Activated CD8-positive, alpha-beta T cell treated with anti-CD3 and anti-CD28 coated beads for 36 hours (primary cell): ENCODE results near the gene RRAD. TPM values are rescaled to one million over a fixed set of nuclear protein-coding genes. Genes with fewer than 3 reads are reported as not detected.
A peak's percentile ranks its signal among the peaks of the same experiment; 100 is the strongest.

Source experiments
- ATAC-seq: fragments of 200-7000 bp; cut with Tn5 transposase; one replicate; pipeline ENCODE4 v1.10.0; 2021; ENCODE audit warnings: mild to moderate bottlenecking, moderate library complexity
- CTCF ChIA-PET: fragments of 350-600 bp; sonication (Branson Sonifier 250); formaldehyde crosslinking; loops from one replicate; lab custom pipeline; 2021; ENCODE audit warnings: antibody characterized with exemption; lab: Charles Lee
- POLR2A ChIA-PET: fragments of 350-600 bp; sonication (Branson Sonifier 250); formaldehyde crosslinking; loops from one replicate; lab custom pipeline; 2021; ENCODE audit warnings: antibody characterized with exemption; lab: Charles Lee
- DNase-seq: peaks from one replicate; pipeline ENCODE4 v3.0.0-alpha.2; 2020
- H3K27ac Mint-ChIP-seq: one replicate; pipeline ENCODE4 v1.8.0; 2021; ENCODE audit warnings: mild to moderate bottlenecking, mixed read lengths
- H3K27me3 Mint-ChIP-seq: one replicate; pipeline ENCODE4 v1.8.0; 2021; ENCODE audit warnings: mixed read lengths
- H3K36me3 Mint-ChIP-seq: one replicate; pipeline ENCODE4 v1.8.0; 2021; ENCODE audit warnings: low read depth, mixed read lengths
- H3K4me1 Mint-ChIP-seq: one replicate; pipeline ENCODE4 v1.8.0; 2021; ENCODE audit warnings: low read depth, mixed read lengths
- H3K4me3 Mint-ChIP-seq: one replicate; pipeline ENCODE4 v1.8.0; 2021; ENCODE audit warnings: mild to moderate bottlenecking, moderate library complexity, mixed read lengths
- H3K9me3 Mint-ChIP-seq: one replicate; pipeline ENCODE4 v1.8.0; 2021; ENCODE audit warnings: mixed read lengths
- CTCF ChIP-seq: fragments of 200-600 bp; IDR thresholded peaks from one replicate; pipeline ENCODE4 v1.8.0; 2022; ENCODE audit warnings: antibody characterized with exemption, mild to moderate bottlenecking
- intact Hi-C: fragments of 100-400 bp; cut with micrococcal nuclease; formaldehyde crosslinking; loops from one replicate; pipeline ENCODE4 v1.10.0; 2022
- total RNA-seq, 2 experiments: library from RNA; stranded (reverse); gene quantifications; one replicate each; pipeline ENCODE4 v1.2.3, GENCODE V29; 2021

The RRAD gene
- total RNA-seq, 2 experiments from 2014 or later, result 0.61 to 1.1 TPM

- Mint-ChIP-seq H3K9me3 (no peaks in the 10 kb centered on the region), H3K27ac (no peak overlapping the region), H3K36me3 (no peaks in the 10 kb centered on the region), H3K4me3 (no peak overlapping the region), H3K4me1 (peaks cover 22% of the 10 kb centered on the region), H3K27me3 (peaks cover 43% of the 10 kb centered on the region)
- ChIA-PET POLR2A (interaction anchor here (1.6 kb wide), 1 partner anchor 16 kb away, joined by 4 read pairs; the partner anchor contains the start of gene CIAO2B), CTCF (interaction anchor here (1.0 to 2.8 kb wide), 3 partner anchors 11 to 205 kb away, joined by 3 to 12 read pairs (median 10); partner anchors contain the start of gene CES3)
- TF ChIP-seq CTCF, result no peak
- intact Hi-C loops, result loop anchor here (5.0 kb wide), 1 partner anchor 207 kb away; the partner anchor contains the start of genes FBXL8 and TRADD
- ATAC-seq (no peak), DNase-seq (no peak)
Measured at GRCh38 chr16:66950437-66950836, 25.1 kb upstream of the RRAD start.

- intact Hi-C loops, result no loop called here
- CTCF ChIA-PET, result interaction anchor here (2.4 to 2.8 kb wide), 2 partner anchors 12 to 206 kb away, joined by 10 to 12 read pairs; partner anchors contain the start of gene CES3
- H3K4me3 Mint-ChIP-seq, result no peak overlapping the region
Measured at GRCh38 chr16:66949472-66949871, 24.1 kb upstream of the RRAD start.

GRCh38 chr16:66948837-66949225 lies 23.5 kb upstream of the RRAD start:
- H3K27me3 Mint-ChIP-seq, result peaks cover 40% of the 10 kb centered on the region
- intact Hi-C loops, result no loop called here
- no peak for DNase-seq
- no peaks in the 10 kb centered on the region for H3K9me3 Mint-ChIP-seq
- no peak overlapping the region for H3K27ac Mint-ChIP-seq
- no peak for TF ChIP-seq CTCF
- H3K36me3 Mint-ChIP-seq, result no peaks in the 10 kb centered on the region
- ChIA-PET CTCF (interaction anchor here (2.4 to 2.8 kb wide), 2 partner anchors 13 to 206 kb away, joined by 10 to 12 read pairs; partner anchors contain the start of gene CES3), POLR2A (no interaction called here)
- peak overlapping the region; percentile 79 for H3K4me3 Mint-ChIP-seq
- H3K4me1 Mint-ChIP-seq, result peaks cover 22% of the 10 kb centered on the region
- no peak for ATAC-seq

More at GRCh38 chr16:66949472-66949871, 24.1 kb upstream of the RRAD start:
- TF ChIP-seq CTCF, result no peak
- Mint-ChIP-seq H3K36me3 (no peaks in the 10 kb centered on the region), H3K9me3 (no peaks in the 10 kb centered on the region), H3K27me3 (peaks cover 43% of the 10 kb centered on the region), H3K4me1 (peaks cover 22% of the 10 kb centered on the region), H3K27ac (no peak overlapping the region)
- DNase-seq (no peak), ATAC-seq (no peak)
- POLR2A ChIA-PET, result no interaction called here

GRCh38 chr16:66948134-66948836 lies 22.9 kb upstream of the RRAD start:
- DNase-seq (no peak), ATAC-seq (peak; percentile 26)
- no peak for TF ChIP-seq CTCF
- ChIA-PET POLR2A (no interaction called here), CTCF (interaction anchor here (1.1 to 2.8 kb wide), 3 partner anchors 13 to 207 kb away, joined by 4 to 12 read pairs (median 10); partner anchors contain the start of gene CES3)
- Mint-ChIP-seq H3K9me3 (no peaks in the 10 kb centered on the region), H3K4me3 (peak overlapping the region; percentile 79), H3K27me3 (peaks cover 39% of the 10 kb centered on the region), H3K27ac (no peak overlapping the region), H3K4me1 (peaks cover 22% of the 10 kb centered on the region), H3K36me3 (no peaks in the 10 kb centered on the region)
- intact Hi-C loops, result no loop called here
